Skeletal muscle tissue (tissue), 4 donors: ENCODE measurements around the gene SUSD1. TPM values are rescaled to one million over a fixed set of nuclear protein-coding genes. Genes with fewer than 3 reads are reported as not detected.

Experiments
- H3K27ac ChIP-seq: one replicate; pipeline ENCODE4 v1.7.0; 2013; ENCODE audit warnings: mild to moderate bottlenecking, low read depth, low read length, inconsistent platforms
- H3K27me3 ChIP-seq, 3 donors: one replicate each; pipeline ENCODE4 v1.7.0; 2013; ENCODE audit warnings: low read length in 3 of 3; ENCODE audit not compliant: control insufficient read depth in 3 of 3, insufficient read depth in 3 of 3
- H3K36me3 ChIP-seq, 3 donors: one replicate each; pipeline ENCODE4 v1.7.0; 2013; ENCODE audit warnings: low read length in 3 of 3; ENCODE audit not compliant: control insufficient read depth in 3 of 3, insufficient read depth in 3 of 3
- H3K4me1 ChIP-seq, 3 donors: one replicate each; pipeline ENCODE4 v1.7.0; 2013; ENCODE audit warnings: low read length in 3 of 3, mild to moderate bottlenecking in 3 of 3; ENCODE audit not compliant: control insufficient read depth in 3 of 3, insufficient read depth in 3 of 3
- H3K4me3 ChIP-seq, 3 donors: one replicate each; pipeline ENCODE4 v1.7.0; 2013; ENCODE audit warnings: low read length in 3 of 3
- H3K9ac ChIP-seq, 3 donors: one replicate each; pipeline ENCODE4 v1.7.0; 2013; ENCODE audit warnings: low read length in 3 of 3, mild to moderate bottlenecking in 3 of 3, moderate library complexity in 2 of 3, low read depth in 1 of 3
- H3K9me3 ChIP-seq, 3 donors: one replicate each; pipeline ENCODE4 v1.7.0; 2013; ENCODE audit warnings: low read length in 3 of 3; ENCODE audit not compliant: control insufficient read depth in 3 of 3
- total RNA-seq: library from RNA; depleted of rRNA; stranded (reverse); fragments of >200 nt; gene quantifications from one replicate; pipeline ENCODE4 v1.2.3, GENCODE V29; 2014
- donor health status: Osteomylitis.

SUSD1 gene
- total RNA-seq, 1 donor from 2014 or later, result 22.4 TPM

GRCh38 chr9:112175796-112176315 is 759 bp upstream of the SUSD1 start:
- Histone ChIP-seq H3K4me3 (peak overlapping the region in 1 of 3 donors; percentile 59), H3K27ac (no peak overlapping the region)

GRCh38 chr9:112174222-112174964 is 704 bp downstream of the SUSD1 start:
- Histone ChIP-seq H3K9me3 (no peaks in the 10 kb centered on the region), H3K4me3 (peak overlapping the region; percentile 41 to 69 (median 59)), H3K27ac (no peak overlapping the region), H3K27me3 (peaks cover 0 to 17% (median 4%) of the 10 kb centered on the region in 3 donors), H3K36me3 (no peaks in the 10 kb centered on the region), H3K9ac (no peak overlapping the region), H3K4me1 (peaks cover 5 to 11% (median 5%) of the 10 kb centered on the region in 3 donors)

More at GRCh38 chr9:112175796-112176315, 759 bp upstream of the SUSD1 start:
- H3K36me3 ChIP-seq, result no peaks in the 10 kb centered on the region
- peaks cover 0 to 17% (median 4%) of the 10 kb centered on the region in 3 donors for H3K27me3 ChIP-seq
- H3K4me1 ChIP-seq, result peaks cover 5 to 11% (median 5%) of the 10 kb centered on the region in 3 donors
- no peak overlapping the region for H3K9ac ChIP-seq
- no peaks in the 10 kb centered on the region for H3K9me3 ChIP-seq

GRCh38 chr9:112173489-112174221 is 1.4 kb downstream of the SUSD1 start:
- H3K27me3 ChIP-seq, result peaks cover 0 to 17% (median 4%) of the 10 kb centered on the region in 3 donors
- H3K9ac ChIP-seq, result no peak overlapping the region
- H3K36me3 ChIP-seq, result no peaks in the 10 kb centered on the region
- no peak overlapping the region for H3K27ac ChIP-seq
- peak overlapping the region in 2 of 3 donors; percentile 59 to 69 for H3K4me3 ChIP-seq
- H3K4me1 ChIP-seq, result peaks cover 5 to 11% (median 5%) of the 10 kb centered on the region in 3 donors
- no peaks in the 10 kb centered on the region for H3K9me3 ChIP-seq

GRCh38 chr9:112170968-112171367 is 4.1 kb downstream of the SUSD1 start:
- Histone ChIP-seq H3K36me3 (no peaks in the 10 kb centered on the region), H3K4me3 (no peak overlapping the region), H3K9me3 (no peaks in the 10 kb centered on the region), H3K4me1 (peaks cover 5 to 11% (median 8%) of the 10 kb centered on the region in 3 donors), H3K9ac (no peak overlapping the region), H3K27ac (no peak overlapping the region), H3K27me3 (peaks cover 0 to 17% (median 0%) of the 10 kb centered on the region in 3 donors)

GRCh38 chr9:112170235-112170634 is 4.9 kb downstream of the SUSD1 start:
- no peak overlapping the region for H3K27ac ChIP-seq
- no peaks in the 10 kb centered on the region for H3K36me3 ChIP-seq
- H3K4me1 ChIP-seq, result peaks cover 5 to 11% (median 6%) of the 10 kb centered on the region in 3 donors
- no peak overlapping the region for H3K4me3 ChIP-seq
- no peak overlapping the region for H3K9ac ChIP-seq
- peaks cover 0 to 13% (median 0%) of the 10 kb centered on the region in 3 donors for H3K27me3 ChIP-seq
- no peaks in the 10 kb centered on the region for H3K9me3 ChIP-seq

- no peak overlapping the region for H3K4me3 ChIP-seq
- H3K27ac ChIP-seq, result no peak overlapping the region
- no peaks in the 10 kb centered on the region for H3K9me3 ChIP-seq
- peaks cover 0 to 11% (median 0%) of the 10 kb centered on the region in 3 donors for H3K27me3 ChIP-seq
- H3K9ac ChIP-seq, result no peak overlapping the region
- peaks cover 4 to 10% (median 5%) of the 10 kb centered on the region in 3 donors for H3K4me1 ChIP-seq
- H3K36me3 ChIP-seq, result no peaks in the 10 kb centered on the region
Observed at GRCh38 chr9:112169368-112169767, 5.7 kb downstream of the SUSD1 start.

DNA sequence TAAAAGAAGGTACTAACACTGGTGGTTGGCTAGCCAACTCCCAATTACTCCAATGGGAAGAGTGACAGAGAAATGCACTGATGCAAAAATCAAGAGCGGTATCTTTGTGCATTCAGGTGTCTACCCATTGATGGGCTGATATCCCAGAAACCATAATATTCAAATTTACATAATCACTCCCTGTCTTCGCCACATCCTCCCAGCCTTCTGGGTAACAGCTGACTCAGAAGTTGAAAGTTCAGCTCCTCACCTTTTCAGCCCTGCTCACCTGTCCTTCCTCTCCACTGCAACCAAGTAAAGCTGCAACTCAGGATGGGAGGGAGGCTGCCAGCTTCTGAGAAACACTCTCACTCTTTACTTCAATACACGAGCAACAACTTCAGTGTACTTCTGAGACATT is 6.9 kb downstream of the SUSD1 start:
- H3K36me3 ChIP-seq, result no peaks in the 10 kb centered on the region
- no peak overlapping the region for H3K4me3 ChIP-seq
- peaks cover 0 to 5% (median 0%) of the 10 kb centered on the region in 3 donors for H3K4me1 ChIP-seq
- no peaks in the 10 kb centered on the region for H3K27me3 ChIP-seq
- no peak overlapping the region for H3K9ac ChIP-seq
- H3K27ac ChIP-seq, result no peak overlapping the region
- H3K9me3 ChIP-seq, result no peaks in the 10 kb centered on the region

DNA sequence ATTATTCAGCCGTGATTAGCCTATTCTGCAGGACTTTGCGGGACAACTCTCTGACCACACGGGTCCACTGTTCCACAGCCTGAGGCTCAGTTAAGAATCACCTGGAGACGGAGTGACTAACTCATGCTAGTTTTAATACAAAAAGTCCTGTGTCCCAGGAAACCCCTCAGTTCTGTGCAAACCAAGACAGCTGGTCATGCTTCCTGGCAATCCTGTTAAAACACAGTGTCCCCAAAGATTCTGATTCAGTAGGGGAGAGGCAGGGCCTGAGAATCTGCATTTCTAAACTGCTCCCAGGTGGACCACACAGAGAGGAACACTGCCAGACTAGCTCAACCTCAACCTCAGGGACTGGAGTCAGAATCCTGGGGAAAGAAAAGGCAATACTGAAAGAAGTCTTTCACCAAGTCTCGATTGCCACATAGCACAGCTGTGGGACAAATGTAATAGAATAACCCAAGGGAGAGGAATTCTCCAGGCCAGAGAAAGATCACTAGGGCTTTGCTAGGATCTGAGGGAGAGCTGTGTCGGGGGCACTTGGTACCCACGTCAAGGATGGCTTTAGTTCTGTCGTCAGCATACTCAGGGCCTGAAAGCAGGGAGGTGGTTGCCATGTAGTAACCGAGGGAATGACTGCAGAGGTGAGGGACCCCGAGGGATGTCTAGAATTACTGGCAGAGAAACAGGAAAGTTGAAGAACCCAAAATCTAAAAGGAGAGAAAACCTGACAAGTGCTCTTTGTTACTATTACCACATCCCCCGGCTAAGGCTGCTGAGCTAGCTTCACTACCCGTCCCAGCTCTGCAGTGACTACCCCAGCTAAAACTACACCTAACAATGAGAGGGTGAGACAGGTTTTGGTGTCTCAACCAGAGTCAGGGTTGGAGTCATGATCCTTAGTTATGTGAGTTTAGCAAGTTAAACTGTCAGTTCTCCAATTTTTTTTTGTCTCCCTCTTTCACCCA is 8.6 kb downstream of the SUSD1 start:
- peak overlapping the region in 1 of 3 donors; percentile 40 for H3K9ac ChIP-seq
- H3K4me3 ChIP-seq, result no peak overlapping the region
- no peaks in the 10 kb centered on the region for H3K9me3 ChIP-seq
- peaks cover 0 to 5% (median 0%) of the 10 kb centered on the region in 3 donors for H3K4me1 ChIP-seq
- H3K27me3 ChIP-seq, result no peaks in the 10 kb centered on the region
- H3K36me3 ChIP-seq, result no peaks in the 10 kb centered on the region
- H3K27ac ChIP-seq, result no peak overlapping the region

- H3K4me1 ChIP-seq, result peaks cover 0 to 5% (median 0%) of the 10 kb centered on the region in 3 donors
- H3K27me3 ChIP-seq, result no peaks in the 10 kb centered on the region
- no peaks in the 10 kb centered on the region for H3K36me3 ChIP-seq
- no peak overlapping the region for H3K27ac ChIP-seq
- H3K9me3 ChIP-seq, result no peaks in the 10 kb centered on the region
- no peak overlapping the region for H3K4me3 ChIP-seq
- H3K9ac ChIP-seq, result no peak overlapping the region
Observed at GRCh38 chr9:112162621-112163413, 12.3 kb downstream of the SUSD1 start.
